ENCODE results near the gene EEF2.

Gene EEF2

GRCh38 chr19:3984908-3985642, at the start of gene EEF2:
EEF2 (minus strand) TSS chr19:3985463; CDS start chr19:3985380, 83 bp downstream.
- DNase-seq (ENCODE audit: low spot score), result peak; percentile 98

DNA sequence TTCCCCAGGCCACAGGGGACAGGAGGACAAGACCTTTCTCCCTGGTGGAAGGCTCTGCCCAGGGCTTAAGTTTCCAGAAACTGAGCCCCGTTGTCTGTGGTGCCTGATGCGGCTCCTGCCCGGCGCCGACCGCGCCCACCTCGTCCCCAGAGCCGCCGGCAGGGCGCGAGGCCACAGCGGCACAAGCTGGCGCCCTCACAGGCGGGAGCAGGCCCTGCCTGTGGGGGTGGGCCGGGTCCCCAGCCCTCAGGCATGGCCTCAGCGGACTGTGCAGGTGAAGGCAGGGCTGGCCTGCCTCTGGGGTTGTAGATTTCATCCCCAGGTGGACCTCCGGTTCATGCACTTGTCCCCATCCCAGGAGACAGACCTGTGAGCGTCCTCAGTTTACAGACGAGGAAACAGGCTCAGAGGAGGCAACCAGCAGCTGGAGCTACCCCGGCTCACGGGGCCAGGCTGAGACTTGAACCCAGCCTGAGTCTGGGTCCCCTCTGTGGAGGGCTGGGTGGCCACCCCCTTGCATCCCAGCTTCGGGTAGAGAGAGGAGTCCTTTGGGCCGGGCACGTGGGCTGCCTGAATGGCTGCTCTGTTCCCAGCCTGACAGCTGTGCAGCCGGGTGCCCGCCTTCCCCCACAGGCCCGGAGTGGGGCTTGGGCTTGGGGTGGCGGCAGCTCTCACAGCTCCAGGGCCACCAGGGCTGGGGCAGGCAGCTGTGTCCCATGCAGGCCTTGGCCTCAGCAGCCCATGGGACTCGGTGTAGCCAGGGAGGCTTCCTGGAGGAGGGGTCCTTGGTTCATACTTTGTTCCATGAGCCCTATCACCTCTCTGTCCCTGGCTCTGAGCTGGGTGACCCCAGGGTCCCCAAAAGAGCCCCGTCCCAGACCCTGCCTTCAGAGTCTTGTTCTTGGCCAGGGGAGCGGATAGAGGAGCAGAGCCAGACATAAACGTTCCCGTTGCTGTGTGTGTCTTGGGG, 49.1 kb upstream of the EEF2 start:
- DNase-seq (ENCODE audit: low spot score), result no peak

GRCh38 chr19:4033028-4033956, 48.0 kb upstream of the EEF2 start:
- no peak for DNase-seq (ENCODE audit: low spot score)

DNA sequence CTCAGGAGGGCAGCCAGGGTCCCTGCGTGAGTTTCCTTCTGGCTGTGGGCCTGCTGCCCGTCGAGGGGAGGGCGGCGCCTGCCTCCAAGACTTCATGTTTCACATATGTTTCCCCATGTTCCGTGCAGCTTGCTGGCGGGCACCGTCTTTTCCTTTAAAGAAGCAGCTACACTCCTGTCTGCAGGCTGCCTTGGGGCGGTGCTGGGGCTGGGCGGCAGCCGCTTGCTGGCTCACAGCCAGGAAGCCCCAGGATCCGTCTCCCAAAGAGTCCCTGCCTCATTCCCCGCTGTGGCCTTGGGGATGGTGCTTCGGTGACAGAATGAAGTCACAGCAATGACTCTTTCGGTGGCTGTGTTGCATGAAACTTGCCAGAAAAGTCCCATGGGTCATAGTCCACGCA, 47.2 kb upstream of the EEF2 start:
- no peak for DNase-seq (ENCODE audit: low spot score)

DNA sequence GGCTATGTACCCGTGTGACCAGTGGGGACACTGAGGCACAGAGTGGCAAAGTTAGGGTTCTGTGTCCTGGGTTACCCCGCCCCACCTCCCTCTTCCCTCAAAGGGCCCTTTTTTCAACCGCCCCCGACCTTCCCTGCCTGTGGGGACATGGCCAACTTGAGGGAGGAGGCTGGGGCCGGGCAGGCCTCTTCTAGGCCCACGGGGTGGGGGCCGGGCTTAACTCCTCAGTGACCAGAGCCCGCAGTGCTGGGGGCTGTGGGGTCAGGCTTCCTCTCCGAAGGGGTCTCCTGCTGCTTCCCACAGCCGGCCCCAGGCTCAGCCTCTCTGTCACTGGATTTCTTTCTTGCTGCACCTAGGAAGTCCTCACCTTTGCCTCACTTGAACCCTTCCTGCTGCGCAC, 46.2 kb upstream of the EEF2 start:
- DNase-seq (ENCODE audit: low spot score), result no peak

GRCh38 chr19:4030981-4031380, 45.7 kb upstream of the EEF2 start:
- DNase-seq (ENCODE audit: low spot score), result no peak

GRCh38 chr19:4030552-4030951, 45.3 kb upstream of the EEF2 start:
- DNase-seq (ENCODE audit: low spot score), result no peak

DNA sequence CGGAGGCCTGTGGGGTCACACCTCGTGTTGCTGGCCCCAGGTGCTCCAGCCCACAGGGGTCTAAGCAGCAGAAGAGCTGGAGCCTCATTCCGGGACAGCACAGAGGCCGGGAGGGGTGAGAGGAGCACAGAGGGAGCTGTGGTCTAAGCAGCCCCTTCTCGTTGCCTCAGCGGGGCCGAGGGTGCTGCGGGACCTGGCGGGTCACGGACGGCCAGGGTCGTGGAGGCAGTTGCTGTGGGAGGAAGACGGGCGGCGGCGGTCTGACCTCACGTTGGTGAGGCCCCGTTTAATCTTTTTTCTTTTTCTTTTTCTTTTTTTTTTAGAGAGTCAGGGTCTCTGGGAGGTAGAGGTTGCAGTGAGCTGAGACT, 44.0 kb upstream of the EEF2 start:
- DNase-seq (ENCODE audit: low spot score), result no peak

GRCh38 chr19:4028334-4029246, 43.3 kb upstream of the EEF2 start:
- DNase-seq (ENCODE audit: low spot score), result no peak

DNA sequence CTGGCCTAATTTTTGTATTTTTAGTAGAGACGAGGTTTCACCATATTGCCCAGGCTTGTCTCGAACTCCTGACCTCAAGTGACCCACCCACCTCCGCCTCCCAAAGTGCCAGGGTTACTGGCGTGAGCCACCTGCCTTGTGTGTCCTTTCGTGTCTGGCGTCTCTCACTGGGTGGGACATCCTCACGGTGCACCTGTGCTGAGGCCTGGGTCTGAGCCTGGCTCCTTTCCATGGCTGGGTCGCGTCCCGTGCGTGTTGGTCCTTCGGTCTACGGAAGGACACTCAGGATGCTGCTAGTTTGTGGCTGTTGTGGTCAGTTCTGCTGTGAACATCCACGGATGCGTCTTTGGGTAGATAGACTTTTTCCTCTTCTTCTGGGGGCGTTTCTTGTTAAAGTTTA, 41.9 kb upstream of the EEF2 start:
- no peak for DNase-seq (ENCODE audit: low spot score)

GRCh38 chr19:4025317-4025716, 40.1 kb upstream of the EEF2 start:
- DNase-seq (ENCODE audit: low spot score), result no peak

- DNase-seq (ENCODE audit: low spot score), result no peak
Measured at GRCh38 chr19:4023600-4024398, 38.5 kb upstream of the EEF2 start.

DNA sequence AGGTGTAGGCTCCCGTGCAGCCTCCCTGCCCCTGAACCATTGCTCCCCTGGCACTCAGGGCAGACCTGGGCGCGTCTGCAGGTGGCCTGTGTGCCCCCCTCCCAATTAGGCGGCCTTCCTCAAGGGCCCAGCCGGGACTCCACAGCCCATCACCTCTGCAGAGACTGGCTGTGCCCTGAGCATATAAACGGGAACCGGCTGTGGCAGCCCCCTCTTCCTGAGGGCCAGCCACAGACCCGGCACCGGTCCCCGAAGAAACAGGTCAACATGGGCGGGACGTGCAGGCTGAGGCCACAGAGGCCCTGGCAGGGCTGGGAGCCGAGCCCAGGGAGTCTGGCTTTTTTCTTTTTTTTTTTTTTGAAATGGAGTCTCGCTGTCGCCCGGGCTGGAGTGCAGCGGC, 34.3 kb upstream of the EEF2 start:
- DNase-seq (ENCODE audit: low spot score), result no peak

GRCh38 chr19:4018775-4019504, 33.7 kb upstream of the EEF2 start:
- DNase-seq (ENCODE audit: low spot score), result no peak

GRCh38 chr19:4018140-4018613, 32.9 kb upstream of the EEF2 start:
- DNase-seq (ENCODE audit: low spot score), result no peak

GRCh38 chr19:4016903-4017638, 31.8 kb upstream of the EEF2 start:
- no peak for DNase-seq (ENCODE audit: low spot score)

DNA sequence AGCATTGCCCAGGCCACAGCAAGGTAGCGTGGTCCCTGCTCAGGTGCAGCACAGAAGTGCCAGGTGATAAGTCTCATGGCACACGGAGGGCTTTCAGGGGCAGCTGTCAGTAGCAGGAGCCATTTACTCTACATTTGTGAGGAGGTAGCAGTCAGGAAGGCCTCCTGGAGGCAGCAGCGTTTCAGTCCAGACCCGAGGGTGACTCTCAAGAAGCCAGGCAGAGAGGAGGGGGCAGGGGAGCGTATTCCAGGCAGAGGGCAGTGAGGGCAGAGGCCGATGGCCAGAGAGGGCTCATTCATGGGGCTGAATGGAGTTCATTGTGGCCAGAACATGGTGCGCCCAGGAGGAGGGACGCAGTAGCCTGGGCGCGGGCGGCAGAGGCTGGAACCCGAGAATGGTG, 31.2 kb upstream of the EEF2 start:
- DNase-seq (ENCODE audit: low spot score), result no peak

DNA sequence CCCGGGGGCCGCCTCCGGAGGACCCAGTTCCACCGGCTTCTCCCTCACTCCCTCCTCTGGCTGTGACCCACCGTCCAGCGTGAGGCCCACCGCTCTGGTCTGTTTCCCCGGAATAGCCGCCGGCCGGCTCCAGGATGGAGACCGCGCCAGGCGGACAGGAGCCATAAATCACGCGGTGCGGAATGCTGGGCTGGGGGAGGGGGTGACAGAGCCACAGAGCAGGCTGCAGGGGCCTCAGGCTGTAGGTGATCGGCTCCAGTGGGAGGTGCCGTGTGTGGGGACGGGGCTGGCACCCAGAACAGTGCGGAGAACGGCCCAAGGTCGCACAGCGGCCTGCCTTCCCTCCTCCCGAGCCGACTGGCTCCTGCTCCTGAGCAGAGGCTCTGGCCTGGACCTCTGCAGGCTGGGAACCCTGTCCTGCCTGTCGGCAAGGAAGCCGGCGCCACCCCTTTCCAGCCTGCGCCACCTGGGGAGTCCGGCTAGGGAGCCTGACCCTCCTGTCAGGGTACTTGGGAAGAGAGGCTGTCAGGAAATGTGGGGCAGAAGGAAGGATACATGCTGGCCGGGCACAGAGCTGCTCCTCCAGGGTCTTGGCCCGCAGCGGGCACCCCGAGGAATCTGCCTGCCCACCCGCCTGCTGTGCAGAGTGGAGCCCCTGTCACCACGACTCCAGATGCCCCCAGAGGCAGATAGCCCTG, 30.6 kb upstream of the EEF2 start:
- no peak for DNase-seq (ENCODE audit: low spot score)
